GM21528 (cell line): ENCODE data around the gene PITPNC1.

ENCODE experiments used
- ATAC-seq: cut with Tn5 transposase; IDR thresholded peaks from one replicate; pipeline ENCODE4 v1.9.1; 2021; ENCODE audit warnings: mild to moderate bottlenecking, moderate library complexity; ENCODE audit not compliant: unreplicated experiment, low FRiP score

The PITPNC1 gene

GRCh38 chr17:67662712-67663111 lies 285.6 kb downstream of the PITPNC1 start:
- ATAC-seq, result no peak

- ATAC-seq, result no peak
Observed at GRCh38 chr17:67663457-67663856, 286.4 kb downstream of the PITPNC1 start.

- ATAC-seq, result no peak
Observed at GRCh38 chr17:67666028-67666427, 288.9 kb downstream of the PITPNC1 start.

DNA sequence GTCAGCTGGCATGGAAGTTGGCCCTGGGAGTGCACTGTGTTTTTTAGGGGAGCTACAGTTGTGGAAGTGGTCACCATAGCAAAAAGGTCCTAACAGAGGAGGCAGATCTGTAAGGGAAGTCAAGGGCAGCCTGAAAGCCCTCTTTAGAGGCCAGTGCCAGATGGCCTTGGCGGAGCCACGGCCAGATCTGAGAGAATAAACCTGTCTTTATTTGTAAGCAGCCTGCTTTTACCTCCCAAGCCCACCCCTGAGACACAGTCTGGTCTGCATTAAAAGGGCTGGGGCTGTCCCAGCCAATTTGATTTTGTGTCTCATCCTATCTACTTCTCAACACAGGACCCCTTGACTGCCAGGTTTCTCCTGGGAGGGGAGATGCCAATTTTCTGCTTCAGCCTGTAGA lies 289.6 kb downstream of the PITPNC1 start:
- ATAC-seq, result no peak

GRCh38 chr17:67671493-67671892 lies 294.4 kb downstream of the PITPNC1 start:
- ATAC-seq, result no peak

GRCh38 chr17:67672592-67673335 lies 295.7 kb downstream of the PITPNC1 start:
- ATAC-seq, result no peak

GRCh38 chr17:67675481-67675880 lies 298.4 kb downstream of the PITPNC1 start:
- no peak for ATAC-seq

DNA sequence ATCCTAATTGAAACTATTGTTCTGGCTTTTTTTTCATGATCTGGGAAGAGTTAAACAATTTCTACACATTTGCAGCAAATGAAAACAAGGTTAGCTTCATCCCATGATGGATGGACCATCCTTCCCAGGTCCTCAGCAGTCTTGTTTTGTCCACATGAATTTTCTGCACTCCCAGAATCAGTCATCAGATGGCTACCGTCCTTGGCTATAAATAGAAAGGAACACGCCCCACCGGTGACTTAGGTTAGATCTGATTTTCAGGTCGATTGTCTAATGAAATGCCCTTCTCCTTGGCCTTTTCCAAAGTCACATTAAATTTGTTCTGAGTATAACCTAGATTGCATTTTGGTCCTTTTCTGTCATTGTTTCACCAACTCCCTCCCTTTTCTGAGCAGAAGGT lies 299.2 kb downstream of the PITPNC1 start:
- no peak for ATAC-seq

- no peak for ATAC-seq
Observed at GRCh38 chr17:67678414-67678813, 301.3 kb downstream of the PITPNC1 start.

GRCh38 chr17:67679225-67679624 lies 302.1 kb downstream of the PITPNC1 start:
- no peak for ATAC-seq

- ATAC-seq, result no peak
Observed at GRCh38 chr17:67679721-67680120, 302.6 kb downstream of the PITPNC1 start.

GRCh38 chr17:67680445-67681224 lies 303.6 kb downstream of the PITPNC1 start:
- no peak for ATAC-seq

- ATAC-seq, result no peak
Observed at GRCh38 chr17:67682196-67682595, 305.1 kb downstream of the PITPNC1 start.

- ATAC-seq, result no peak
Observed at GRCh38 chr17:67685351-67685750, 308.3 kb downstream of the PITPNC1 start.

GRCh38 chr17:67686241-67686640 lies 309.2 kb downstream of the PITPNC1 start:
- no peak for ATAC-seq

- no peak for ATAC-seq
Observed at GRCh38 chr17:67687511-67687910, 310.4 kb downstream of the PITPNC1 start.

- ATAC-seq, result no peak
Observed at GRCh38 chr17:67689534-67690177, 312.6 kb downstream of the PITPNC1 start.

DNA sequence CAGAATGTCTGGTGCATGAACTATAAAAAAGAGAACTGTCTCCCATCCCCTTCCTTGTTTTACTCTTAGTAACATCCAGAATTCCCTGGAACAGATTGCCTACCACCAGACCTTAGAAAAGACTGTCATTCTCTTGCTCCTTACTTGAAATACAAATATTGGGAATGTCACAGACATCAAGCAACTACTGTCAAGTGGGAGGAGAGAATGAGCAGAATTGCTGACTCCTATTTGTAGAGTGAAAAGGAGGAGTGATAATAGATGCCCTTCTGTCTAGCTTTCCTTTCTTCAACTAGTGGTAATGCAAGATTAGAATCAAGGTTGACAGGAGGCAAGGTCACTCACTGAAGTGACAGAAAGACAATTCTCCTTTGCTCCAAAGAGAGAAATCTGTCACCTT lies 316.7 kb downstream of the PITPNC1 start:
- no peak for ATAC-seq

GRCh38 chr17:67696347-67696746 lies 319.3 kb downstream of the PITPNC1 start:
- ATAC-seq, result no peak

- no peak for ATAC-seq
Observed at GRCh38 chr17:67696853-67697498, 319.9 kb downstream of the PITPNC1 start.
